Skeletal muscle satellite cell (primary cell): ENCODE data around the gene PTPRZ1.

Experiments
- H3K27me3 ChIP-seq: 2 replicates; pipeline ENCODE4 v1.7.0; 2013; ENCODE audit warnings: low read length; ENCODE audit not compliant: control insufficient read depth, insufficient read depth
- H3K36me3 ChIP-seq: 2 replicates; pipeline ENCODE4 v1.7.0; 2013; ENCODE audit warnings: mild to moderate bottlenecking, control low read depth, low read length; ENCODE audit not compliant: insufficient read depth
- H3K4me1 ChIP-seq: 2 replicates; pipeline ENCODE4 v1.7.0; 2013; ENCODE audit warnings: low read length; ENCODE audit not compliant: control insufficient read depth, insufficient read depth
- H3K4me2 ChIP-seq: 2 replicates; pipeline ENCODE4 v1.7.0; 2013; ENCODE audit warnings: mild to moderate bottlenecking, low read length
- H3K4me3 ChIP-seq: 2 replicates; pipeline ENCODE4 v1.7.0; 2013; ENCODE audit warnings: low read length
- H3K9ac ChIP-seq: 2 replicates; pipeline ENCODE4 v1.7.0; 2013; ENCODE audit warnings: mild to moderate bottlenecking, low read depth, low read length, moderate library complexity
- H3K9me3 ChIP-seq: replicated peaks from 2 replicates; pipeline ENCODE4 v1.7.0; 2013; ENCODE audit warnings: mild to moderate bottlenecking, control low read depth, low read length

Gene PTPRZ1

DNA sequence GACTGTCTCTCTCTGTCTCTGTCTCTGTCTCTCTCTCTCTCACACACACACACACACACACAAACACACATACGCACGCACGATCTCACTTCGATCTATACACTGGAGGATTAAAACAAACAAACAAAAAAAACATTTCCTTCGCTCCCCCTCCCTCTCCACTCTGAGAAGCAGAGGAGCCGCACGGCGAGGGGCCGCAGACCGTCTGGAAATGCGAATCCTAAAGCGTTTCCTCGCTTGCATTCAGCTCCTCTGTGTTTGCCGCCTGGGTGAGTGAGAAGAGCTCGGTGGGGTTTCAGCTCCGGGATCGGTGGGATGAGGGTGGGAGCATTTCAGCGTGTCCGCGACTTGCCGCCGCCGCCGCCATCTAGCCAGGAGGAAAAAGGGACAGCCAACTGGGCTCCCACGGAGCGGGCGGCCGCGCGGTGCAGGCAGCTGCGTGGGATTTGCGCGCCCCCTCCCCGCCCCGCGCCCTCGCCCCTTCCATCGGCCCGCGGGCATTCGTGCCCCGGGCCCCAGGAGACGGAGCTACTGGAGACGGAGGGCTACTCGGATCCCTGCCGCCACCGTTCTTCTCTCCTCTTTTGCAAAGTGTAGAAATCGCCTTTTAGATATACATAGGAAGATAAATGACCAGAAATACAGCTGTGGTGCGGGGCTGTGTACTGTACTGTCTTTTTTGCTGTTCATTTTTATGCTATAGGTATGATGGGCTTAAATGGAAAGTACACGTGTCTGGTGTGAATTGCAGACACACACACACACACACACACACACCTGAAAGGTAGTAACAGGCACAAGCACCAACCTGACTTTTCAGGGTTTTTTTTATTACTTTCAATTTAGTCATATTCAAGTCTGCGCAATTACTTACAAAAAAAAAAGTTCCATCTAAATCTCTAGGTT lies 581 bp downstream of the PTPRZ1 start:
- no peaks in the 10 kb centered on the region for H3K9me3 ChIP-seq
- H3K9ac ChIP-seq = peak overlapping the region; percentile 73
- H3K4me3 ChIP-seq = peak overlapping the region; percentile 90
- peak overlapping the region; percentile 99 for H3K4me2 ChIP-seq
- no peaks in the 10 kb centered on the region for H3K36me3 ChIP-seq
- peaks cover 25% of the 10 kb centered on the region for H3K27me3 ChIP-seq
- H3K4me1 ChIP-seq = no peaks in the 10 kb centered on the region

- H3K9ac ChIP-seq = no peak overlapping the region
- peaks cover 25% of the 10 kb centered on the region for H3K27me3 ChIP-seq
- no peaks in the 10 kb centered on the region for H3K4me1 ChIP-seq
- H3K36me3 ChIP-seq = no peaks in the 10 kb centered on the region
- H3K4me2 ChIP-seq = peak overlapping the region; percentile 99
- no peaks in the 10 kb centered on the region for H3K9me3 ChIP-seq
- H3K4me3 ChIP-seq = no peak overlapping the region
Measured at GRCh38 chr7:121874298-121874697, 1.3 kb downstream of the PTPRZ1 start.

DNA sequence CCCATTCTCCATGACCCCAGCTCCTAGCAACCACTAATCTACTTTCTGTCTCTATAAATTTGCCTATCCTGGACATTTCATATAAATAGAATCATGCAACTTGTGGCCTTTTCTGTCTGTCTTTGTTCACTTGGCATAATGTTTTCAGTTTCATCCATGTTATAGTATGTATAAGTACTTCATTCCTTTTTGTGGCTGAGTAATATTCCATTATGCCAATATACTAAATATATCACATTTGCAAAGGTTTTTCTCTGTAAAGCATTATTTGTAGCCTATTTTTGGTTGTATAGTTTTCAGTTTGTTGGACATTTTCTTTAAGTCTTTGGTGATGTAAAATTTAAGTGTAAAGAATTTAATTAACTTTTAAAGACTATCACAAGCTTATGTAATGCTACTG lies 2.2 kb downstream of the PTPRZ1 start:
- Histone ChIP-seq H3K9me3 (no peaks in the 10 kb centered on the region), H3K9ac (no peak overlapping the region), H3K36me3 (no peaks in the 10 kb centered on the region), H3K4me2 (no peak overlapping the region), H3K27me3 (peaks cover 25% of the 10 kb centered on the region), H3K4me1 (no peaks in the 10 kb centered on the region), H3K4me3 (no peak overlapping the region)

- Histone ChIP-seq H3K27me3 (peaks cover 19% of the 10 kb centered on the region), H3K9ac (no peak overlapping the region), H3K4me2 (no peak overlapping the region), H3K4me1 (no peaks in the 10 kb centered on the region), H3K36me3 (no peaks in the 10 kb centered on the region), H3K9me3 (no peaks in the 10 kb centered on the region), H3K4me3 (no peak overlapping the region)
Measured at GRCh38 chr7:121876656-121877500, 3.9 kb downstream of the PTPRZ1 start.

GRCh38 chr7:121878918-121879464 lies 6.0 kb downstream of the PTPRZ1 start:
- no peak overlapping the region for H3K4me3 ChIP-seq
- H3K9ac ChIP-seq = no peak overlapping the region
- no peaks in the 10 kb centered on the region for H3K9me3 ChIP-seq
- no peaks in the 10 kb centered on the region for H3K36me3 ChIP-seq
- no peak overlapping the region for H3K4me2 ChIP-seq
- H3K4me1 ChIP-seq = no peaks in the 10 kb centered on the region
- H3K27me3 ChIP-seq = peaks cover 10% of the 10 kb centered on the region

DNA sequence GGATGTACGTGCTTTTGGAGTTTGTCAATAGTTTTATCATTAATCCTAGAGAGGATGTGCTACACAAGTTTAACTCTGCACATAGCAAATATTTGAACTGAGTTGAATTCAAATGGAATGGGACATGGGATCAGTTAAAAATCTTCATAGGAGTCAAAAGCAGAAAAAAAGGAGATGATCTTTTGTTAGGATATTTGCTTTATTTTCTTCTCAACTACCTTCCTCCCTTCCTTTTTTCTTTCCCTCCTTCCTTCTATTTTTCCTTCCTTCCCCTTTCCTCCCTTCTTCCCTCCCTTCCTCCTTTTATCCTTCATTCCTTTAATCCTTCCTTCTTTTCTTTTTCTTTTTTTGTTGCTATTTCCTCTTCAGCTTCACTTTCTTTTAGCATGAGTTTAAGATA lies 6.6 kb downstream of the PTPRZ1 start:
- Histone ChIP-seq H3K4me1 (no peaks in the 10 kb centered on the region), H3K36me3 (no peaks in the 10 kb centered on the region), H3K27me3 (peaks cover 10% of the 10 kb centered on the region), H3K4me2 (no peak overlapping the region), H3K9ac (no peak overlapping the region), H3K9me3 (no peaks in the 10 kb centered on the region), H3K4me3 (no peak overlapping the region)

GRCh38 chr7:121882731-121883130 lies 9.8 kb downstream of the PTPRZ1 start:
- H3K9me3 ChIP-seq = no peaks in the 10 kb centered on the region
- H3K4me1 ChIP-seq = no peaks in the 10 kb centered on the region
- H3K27me3 ChIP-seq = no peaks in the 10 kb centered on the region
- no peak overlapping the region for H3K4me3 ChIP-seq
- H3K4me2 ChIP-seq = no peak overlapping the region
- no peak overlapping the region for H3K9ac ChIP-seq
- H3K36me3 ChIP-seq = no peaks in the 10 kb centered on the region

- Histone ChIP-seq H3K4me3 (no peak overlapping the region), H3K4me1 (no peaks in the 10 kb centered on the region), H3K36me3 (no peaks in the 10 kb centered on the region), H3K27me3 (no peaks in the 10 kb centered on the region), H3K9me3 (no peaks in the 10 kb centered on the region), H3K4me2 (no peak overlapping the region), H3K9ac (no peak overlapping the region)
Measured at GRCh38 chr7:121885166-121885920, 12.4 kb downstream of the PTPRZ1 start.

GRCh38 chr7:121887634-121888033 lies 14.7 kb downstream of the PTPRZ1 start:
- no peak overlapping the region for H3K4me3 ChIP-seq
- H3K36me3 ChIP-seq = no peaks in the 10 kb centered on the region
- H3K4me1 ChIP-seq = no peaks in the 10 kb centered on the region
- no peaks in the 10 kb centered on the region for H3K9me3 ChIP-seq
- H3K27me3 ChIP-seq = no peaks in the 10 kb centered on the region
- no peak overlapping the region for H3K9ac ChIP-seq
- no peak overlapping the region for H3K4me2 ChIP-seq

DNA sequence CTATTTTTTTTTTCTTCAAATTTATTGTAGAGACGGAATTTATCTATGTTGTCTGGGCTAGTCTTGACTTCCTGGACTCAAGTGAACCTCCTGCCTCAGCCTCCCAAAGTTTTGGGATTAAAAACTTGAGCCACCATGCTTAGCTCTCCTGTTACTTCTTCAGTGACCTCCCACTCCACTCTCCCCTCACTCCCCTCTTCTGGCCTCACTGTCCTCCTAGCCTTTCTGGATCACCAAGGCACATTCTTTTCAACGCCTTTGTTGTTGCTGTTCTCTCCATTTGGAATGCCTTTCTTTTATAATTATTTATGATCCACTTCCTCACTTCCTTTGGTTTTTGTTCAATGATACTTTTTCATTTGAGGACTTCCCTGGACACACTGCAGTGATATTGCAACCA lies 17.9 kb downstream of the PTPRZ1 start:
- no peaks in the 10 kb centered on the region for H3K4me1 ChIP-seq

DNA sequence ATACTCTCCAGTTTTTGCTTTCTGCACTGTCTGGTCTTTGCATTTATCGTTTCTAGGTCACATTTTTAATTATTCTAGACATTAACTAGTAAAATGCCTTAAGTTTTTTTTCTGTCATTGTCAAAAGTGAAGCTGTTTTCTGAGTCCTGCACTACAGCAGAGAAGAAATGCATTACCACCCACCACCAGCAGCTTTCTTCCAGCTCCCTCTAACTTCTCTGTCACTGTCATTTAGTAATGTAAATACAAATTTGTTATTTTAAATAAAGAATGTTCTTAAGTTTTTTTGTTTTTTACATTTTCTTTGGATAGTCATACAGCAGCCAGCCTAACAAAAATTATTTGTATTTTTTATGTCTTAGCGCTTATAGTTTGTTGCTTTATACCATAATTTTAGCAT lies 18.8 kb downstream of the PTPRZ1 start:
- Histone ChIP-seq H3K4me3 (no peak overlapping the region), H3K27me3 (no peaks in the 10 kb centered on the region), H3K4me1 (no peaks in the 10 kb centered on the region), H3K9me3 (no peaks in the 10 kb centered on the region), H3K9ac (no peak overlapping the region), H3K36me3 (no peaks in the 10 kb centered on the region), H3K4me2 (no peak overlapping the region)

More for the DNA sequence above, 17.9 kb downstream of the PTPRZ1 start:
- no peaks in the 10 kb centered on the region for H3K27me3 ChIP-seq
- H3K36me3 ChIP-seq = no peaks in the 10 kb centered on the region
- H3K4me3 ChIP-seq = no peak overlapping the region
- H3K9ac ChIP-seq = no peak overlapping the region
- H3K4me2 ChIP-seq = no peak overlapping the region
- H3K9me3 ChIP-seq = no peaks in the 10 kb centered on the region
